ENCODE results near the gene WWC2.

Gene WWC2

DNA sequence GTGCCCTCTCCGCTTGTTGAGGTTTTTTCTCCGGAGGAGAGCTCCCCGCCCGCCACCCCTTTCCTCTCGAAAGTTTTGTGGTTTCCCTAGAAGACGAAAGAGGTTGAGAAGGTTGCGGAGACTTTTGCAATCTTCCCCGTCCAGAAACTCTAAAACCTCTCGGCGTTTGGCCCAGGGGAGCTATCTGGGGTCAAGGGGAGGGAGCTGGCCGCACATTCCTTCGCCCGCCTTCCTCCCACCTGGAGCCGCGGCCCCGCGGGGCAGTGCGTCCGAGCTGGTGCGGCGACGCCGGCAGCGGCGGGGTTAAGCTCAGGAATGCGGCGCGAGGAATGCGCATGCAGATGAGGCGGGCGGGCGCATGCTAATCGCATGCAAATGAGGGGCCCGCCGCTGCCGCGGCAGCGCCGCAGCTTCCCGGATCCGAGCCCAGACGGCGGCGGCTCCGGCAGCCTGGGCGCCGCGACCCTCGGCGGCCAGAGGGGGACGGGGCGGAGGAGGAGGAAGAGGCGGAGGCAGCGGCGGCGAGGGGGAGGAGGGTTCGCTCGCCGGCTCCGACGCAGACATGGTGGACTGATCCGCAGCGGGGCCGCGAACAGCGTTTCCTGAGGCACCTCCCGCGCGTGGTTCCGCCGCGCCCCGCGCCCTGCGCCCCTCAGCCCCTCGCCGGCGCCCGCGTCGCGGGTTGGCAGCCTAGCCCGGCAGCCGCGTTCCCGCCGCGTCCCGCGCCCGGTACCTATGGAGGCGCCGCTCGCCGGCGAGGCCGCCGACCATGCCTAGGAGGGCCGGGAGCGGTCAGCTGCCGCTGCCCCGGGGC is at the start of gene WWC2:
Gene WWC2, plus strand, starts transcription at position 535 of the 814 bp plus-strand sequence. Its CDS starts 235 bp downstream, at position 770.
- Histone ChIP-seq H3K27me3 (ENCODE audit: control insufficient read depth, insufficient read depth, low read length) (no peaks in the 10 kb centered on the region), H3K27ac (peak within 1 kb of the TSS; percentile 77), H2AFZ (peak within 1 kb of the TSS; percentile 91), H3K79me2 (no peaks in the 10 kb centered on the region), H3K4me2 (ENCODE audit: low read length) (peak within 1 kb of the TSS; percentile 90), H3K4me3 (ENCODE audit: low read depth, low read length) (peak within 1 kb of the TSS; percentile 70), H3K36me3 (ENCODE audit: control insufficient read depth, insufficient read depth, low read length) (no peaks in the 10 kb centered on the region), H3K9ac (no peak within 1 kb of the TSS), H3K4me1 (no peaks in the 10 kb centered on the region), H3K9me3 (ENCODE audit: control insufficient read depth, low read length) (no peaks in the 10 kb centered on the region)
- TF ChIP-seq, protein P1, sequence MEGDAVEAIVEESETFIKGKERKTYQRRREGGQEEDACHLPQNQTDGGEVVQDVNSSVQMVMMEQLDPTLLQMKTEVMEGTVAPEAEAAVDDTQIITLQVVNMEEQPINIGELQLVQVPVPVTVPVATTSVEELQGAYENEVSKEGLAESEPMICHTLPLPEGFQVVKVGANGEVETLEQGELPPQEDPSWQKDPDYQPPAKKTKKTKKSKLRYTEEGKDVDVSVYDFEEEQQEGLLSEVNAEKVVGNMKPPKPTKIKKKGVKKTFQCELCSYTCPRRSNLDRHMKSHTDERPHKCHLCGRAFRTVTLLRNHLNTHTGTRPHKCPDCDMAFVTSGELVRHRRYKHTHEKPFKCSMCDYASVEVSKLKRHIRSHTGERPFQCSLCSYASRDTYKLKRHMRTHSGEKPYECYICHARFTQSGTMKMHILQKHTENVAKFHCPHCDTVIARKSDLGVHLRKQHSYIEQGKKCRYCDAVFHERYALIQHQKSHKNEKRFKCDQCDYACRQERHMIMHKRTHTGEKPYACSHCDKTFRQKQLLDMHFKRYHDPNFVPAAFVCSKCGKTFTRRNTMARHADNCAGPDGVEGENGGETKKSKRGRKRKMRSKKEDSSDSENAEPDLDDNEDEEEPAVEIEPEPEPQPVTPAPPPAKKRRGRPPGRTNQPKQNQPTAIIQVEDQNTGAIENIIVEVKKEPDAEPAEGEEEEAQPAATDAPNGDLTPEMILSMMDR (IDR thresholded peaks at IDR 0.05) = no peak

- TF ChIP-seq, protein P1 (IDR thresholded peaks at IDR 0.05) = no peak
- Histone ChIP-seq H3K79me2 (no peaks in the 10 kb centered on the region), H3K4me3 (ENCODE audit: low read depth, low read length) (no peak overlapping the region), H3K27ac (no peak overlapping the region), H3K36me3 (ENCODE audit: control insufficient read depth, insufficient read depth, low read length) (no peaks in the 10 kb centered on the region), H3K9me3 (ENCODE audit: control insufficient read depth, low read length) (no peaks in the 10 kb centered on the region), H3K4me1 (no peaks in the 10 kb centered on the region), H2AFZ (no peak overlapping the region), H3K9ac (no peak overlapping the region), H3K4me2 (ENCODE audit: low read length) (no peak overlapping the region), H3K27me3 (ENCODE audit: control insufficient read depth, insufficient read depth, low read length) (no peaks in the 10 kb centered on the region)
Measured at GRCh38 chr4:183053681-183054080, 45.4 kb upstream of the WWC2 start.

DNA sequence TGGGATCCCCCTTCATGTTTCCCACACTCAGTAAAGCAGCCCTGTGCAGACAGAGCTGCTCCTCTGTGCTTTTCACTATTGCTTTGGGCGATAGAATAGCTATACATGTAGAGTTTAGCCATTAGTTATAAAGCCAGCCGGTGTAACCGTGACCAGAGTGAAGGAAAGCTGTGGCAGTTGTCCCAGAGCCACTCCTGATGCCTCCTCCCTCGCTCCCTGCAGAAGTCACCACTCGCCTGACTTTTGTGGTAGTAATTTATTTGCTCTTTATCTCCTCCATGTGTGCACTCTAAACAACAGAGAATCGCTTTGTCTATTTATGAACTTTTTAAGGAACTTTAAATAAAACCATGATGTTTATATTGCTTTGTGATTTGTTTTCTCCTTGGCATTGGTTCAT is 41.8 kb upstream of the WWC2 start:
- Histone ChIP-seq H3K79me2 (no peaks in the 10 kb centered on the region), H3K4me1 (no peaks in the 10 kb centered on the region), H3K36me3 (ENCODE audit: control insufficient read depth, insufficient read depth, low read length) (no peaks in the 10 kb centered on the region), H3K9me3 (ENCODE audit: control insufficient read depth, low read length) (no peaks in the 10 kb centered on the region), H3K4me3 (ENCODE audit: low read depth, low read length) (no peak overlapping the region), H3K27ac (no peak overlapping the region), H3K27me3 (ENCODE audit: control insufficient read depth, insufficient read depth, low read length) (no peaks in the 10 kb centered on the region), H3K4me2 (ENCODE audit: low read length) (no peak overlapping the region), H3K9ac (no peak overlapping the region), H2AFZ (no peak overlapping the region)
- TF ChIP-seq, protein P1 (IDR thresholded peaks at IDR 0.05) = no peak

DNA sequence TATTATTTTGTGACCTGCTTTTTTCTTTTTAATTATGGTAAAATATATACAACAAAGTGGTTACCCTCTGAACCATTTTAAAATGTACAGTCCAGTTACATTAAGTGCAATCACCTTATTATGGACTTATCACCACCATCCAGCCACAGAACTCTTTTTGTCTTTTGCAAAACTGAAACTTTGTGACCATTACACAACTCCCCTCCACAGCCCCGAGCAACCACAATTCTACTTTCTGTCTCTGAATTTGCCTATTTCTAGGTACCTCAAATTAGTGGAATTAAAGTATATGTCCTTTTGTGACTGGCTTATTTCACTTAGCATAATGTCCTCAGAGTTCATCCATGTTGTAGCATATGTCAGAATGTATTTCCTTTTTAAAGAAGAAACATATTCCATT is 39.3 kb upstream of the WWC2 start:
- no peaks in the 10 kb centered on the region for H3K79me2 ChIP-seq
- no peak overlapping the region for H2AFZ ChIP-seq
- no peak overlapping the region for H3K9ac ChIP-seq
- H3K4me3 ChIP-seq (ENCODE audit: low read depth, low read length) = no peak overlapping the region
- H3K36me3 ChIP-seq (ENCODE audit: control insufficient read depth, insufficient read depth, low read length) = no peaks in the 10 kb centered on the region
- H3K4me2 ChIP-seq (ENCODE audit: low read length) = no peak overlapping the region
- H3K9me3 ChIP-seq (ENCODE audit: control insufficient read depth, low read length) = no peaks in the 10 kb centered on the region
- H3K4me1 ChIP-seq = no peaks in the 10 kb centered on the region
- no peaks in the 10 kb centered on the region for H3K27me3 ChIP-seq (ENCODE audit: control insufficient read depth, insufficient read depth, low read length)
- H3K27ac ChIP-seq = no peak overlapping the region
- TF ChIP-seq, protein P1 (IDR thresholded peaks at IDR 0.05) = no peak

- no peaks in the 10 kb centered on the region for H3K79me2 ChIP-seq
- no peaks in the 10 kb centered on the region for H3K4me1 ChIP-seq
- H3K27me3 ChIP-seq (ENCODE audit: control insufficient read depth, insufficient read depth, low read length) = no peaks in the 10 kb centered on the region
- H2AFZ ChIP-seq = no peak overlapping the region
- TF ChIP-seq, protein P1 (IDR thresholded peaks at IDR 0.05) = no peak
- no peak overlapping the region for H3K4me3 ChIP-seq (ENCODE audit: low read depth, low read length)
- H3K9me3 ChIP-seq (ENCODE audit: control insufficient read depth, low read length) = no peaks in the 10 kb centered on the region
- H3K27ac ChIP-seq = no peak overlapping the region
- no peaks in the 10 kb centered on the region for H3K36me3 ChIP-seq (ENCODE audit: control insufficient read depth, insufficient read depth, low read length)
- no peak overlapping the region for H3K9ac ChIP-seq
- H3K4me2 ChIP-seq (ENCODE audit: low read length) = no peak overlapping the region
Measured at GRCh38 chr4:183068502-183068901, 30.6 kb upstream of the WWC2 start.

Data from parathyroid adenoma (tissue), 2 donors.